Natural killer cell (primary cell): ENCODE measurements around the gene PPP1R27. TPM values are rescaled to one million over a fixed set of nuclear protein-coding genes. Genes with fewer than 3 reads are reported as not detected.

ENCODE experiments used
- ATAC-seq, 3 donors: fragments of 150-1000 bp in 2 of 3; fragments of 200-7000 bp in 1 of 3; cut with Tn5 transposase; 1 replicate in 1 of 3; 2 replicates in 2 of 3; pipeline ENCODE4 v1.10.0; 2021; ENCODE audit warnings: mild to moderate bottlenecking in 2 of 3, moderate library complexity in 2 of 3
- DNase-seq, 2 donors: peaks; one replicate each; pipeline versions ENCODE4 v3.0.0 to v3.0.0-alpha.2; 2013 to 2021; ENCODE audit warnings: mixed read lengths in 1 of 2
- H3K27ac ChIP-seq: one replicate; pipeline ENCODE4 v1.5.1; 2013; ENCODE audit warnings: mild to moderate bottlenecking, low read length
- H3K27me3 ChIP-seq: one replicate; pipeline ENCODE4 v1.6.1; 2013; ENCODE audit warnings: low read length; ENCODE audit not compliant: control insufficient read depth, insufficient read depth
- H3K36me3 ChIP-seq: one replicate; pipeline ENCODE4 v1.6.1; 2013; ENCODE audit warnings: low read length; ENCODE audit not compliant: control insufficient read depth, insufficient read depth
- H3K4me1 ChIP-seq: one replicate; pipeline ENCODE4 v1.6.1; 2013; ENCODE audit warnings: low read length; ENCODE audit not compliant: control insufficient read depth, insufficient read depth
- H3K4me3 ChIP-seq: one replicate; pipeline ENCODE4 v1.5.1; 2013; ENCODE audit warnings: low read length
- H3K9me3 ChIP-seq: one replicate; pipeline ENCODE4 v1.6.1; 2013; ENCODE audit warnings: low read length; ENCODE audit not compliant: control insufficient read depth, insufficient read depth
- H3K27ac Mint-ChIP-seq, 2 donors: one replicate each; pipeline ENCODE4 v1.8.0; 2022; ENCODE audit warnings: mild to moderate bottlenecking in 2 of 2, mixed read lengths in 2 of 2, moderate library complexity in 1 of 2
- H3K27me3 Mint-ChIP-seq, 2 donors: one replicate each; pipeline ENCODE4 v1.8.0; 2022; ENCODE audit warnings: low read depth in 2 of 2, mixed read lengths in 2 of 2
- H3K36me3 Mint-ChIP-seq: one replicate; pipeline ENCODE4 v1.8.0; 2022; ENCODE audit warnings: mixed read lengths
- H3K4me1 Mint-ChIP-seq, 2 donors: one replicate each; pipeline ENCODE4 v1.8.0; 2022; ENCODE audit warnings: mixed read lengths in 2 of 2
- H3K4me3 Mint-ChIP-seq: one replicate; pipeline ENCODE4 v1.8.0; 2022; ENCODE audit warnings: mild to moderate bottlenecking, moderate library complexity, mixed read lengths
- H3K9me3 Mint-ChIP-seq, 2 donors: one replicate each; pipeline ENCODE4 v1.8.0; 2022; ENCODE audit warnings: mixed read lengths in 2 of 2
- CTCF ChIP-seq: fragments of 200-600 bp; IDR thresholded peaks from one replicate; pipeline ENCODE4 v1.8.0; 2022; ENCODE audit warnings: antibody characterized with exemption
- WGBS: methylation state at CpG from one replicate; pipeline ENCODE4 v1.1.7; 2013; ENCODE audit warnings: missing lambda C conversion rate; ENCODE audit not compliant: insufficient coverage; 5-methylcytosine and 5-hydroxymethylcytosine counted together
- intact Hi-C: fragments of 100-400 bp; cut with micrococcal nuclease; formaldehyde crosslinking; loops from one replicate; pipeline ENCODE4 v1.14.2; 2022
- total RNA-seq, 4 donors: library from RNA; stranded (reverse); fragments of 120-200 nt in 1 of 4; gene quantifications; one replicate each; pipeline versions ENCODE4 v1.2.3 to v1.2.4, GENCODE V29; 2013 to 2022

PPP1R27 gene
- total RNA-seq, 3 donors from 2014 or later (not counting 1 experiment from before 2014, with no cell fraction given): not detected

- WGBS: 91% methylated on average over 6 of the region's 6 CpGs
- Histone ChIP-seq H3K27me3 (no peaks in the 10 kb centered on the region), H3K36me3 (peaks cover 18% of the 10 kb centered on the region), H3K4me1 (peaks cover 50% of the 10 kb centered on the region), H3K9me3 (no peaks in the 10 kb centered on the region), H3K27ac (no peak overlapping the region), H3K4me3 (no peak overlapping the region)
- Mint-ChIP-seq H3K4me3 (peak overlapping the region; percentile 72), H3K4me1 (peaks cover 26 to 48% of the 10 kb centered on the region in 2 donors), H3K27ac (peak overlapping the region; percentile 85 to 86), H3K9me3 (no peaks in the 10 kb centered on the region), H3K27me3 (peaks cover 0 to 3% of the 10 kb centered on the region in 2 donors), H3K36me3 (no peaks in the 10 kb centered on the region)
- intact Hi-C loops: no loop called here
- ATAC-seq (no peak), DNase-seq (no peak)
- no peak for TF ChIP-seq CTCF
Measured at GRCh38 chr17:81863123-81863675, 28.3 kb upstream of the PPP1R27 start.

GRCh38 chr17:81860756-81861568 is 26.1 kb upstream of the PPP1R27 start:
- H3K27me3 ChIP-seq: no peaks in the 10 kb centered on the region
- H3K4me3 ChIP-seq: peak overlapping the region; percentile 62
- Mint-ChIP-seq H3K27ac (peak overlapping the region; percentile 96 to 99), H3K9me3 (no peaks in the 10 kb centered on the region), H3K27me3 (peaks cover 0 to 3% of the 10 kb centered on the region in 2 donors), H3K4me3 (peak overlapping the region; percentile 93), H3K36me3 (no peaks in the 10 kb centered on the region), H3K4me1 (peaks cover 20 to 36% of the 10 kb centered on the region in 2 donors)
- peak overlapping the region; percentile 98 for H3K27ac ChIP-seq
- H3K4me1 ChIP-seq: peaks cover 32% of the 10 kb centered on the region
- H3K36me3 ChIP-seq: peaks cover 11% of the 10 kb centered on the region
- intact Hi-C loops: loop anchor here (1.0 to 2.0 kb wide), 2 partner anchors 9 to 28 kb away; partner anchors contain the start of gene MCRIP1
- peak; percentile 83 to 95 (median 84) for ATAC-seq
- TF ChIP-seq CTCF: no peak
- WGBS: under 1% methylated on average over 74 of the region's 74 CpGs
- peak; percentile 100 for DNase-seq
- no peaks in the 10 kb centered on the region for H3K9me3 ChIP-seq

- no peak for TF ChIP-seq CTCF
- Mint-ChIP-seq H3K36me3 (no peaks in the 10 kb centered on the region), H3K4me3 (peak within 1 kb of the TSS; percentile 93), H3K27ac (peak within 1 kb of the TSS; percentile 96 to 99), H3K4me1 (peaks cover 25 to 31% of the 10 kb centered on the region in 2 donors), H3K9me3 (no peaks in the 10 kb centered on the region), H3K27me3 (peaks cover 0 to 3% of the 10 kb centered on the region in 2 donors)
- intact Hi-C loops: loop anchor here (2.0 kb wide), 1 partner anchor 27 kb away; the partner anchor contains the start of gene MCRIP1
- no peak for ATAC-seq
- H3K36me3 ChIP-seq: peaks cover 15% of the 10 kb centered on the region
- no peaks in the 10 kb centered on the region for H3K9me3 ChIP-seq
- no peaks in the 10 kb centered on the region for H3K27me3 ChIP-seq
- H3K27ac ChIP-seq: peak within 1 kb of the TSS; percentile 98
- under 1% methylated on average over 95 of the region's 95 CpGs for WGBS
- DNase-seq: peak in 1 of 2 donors; percentile 36
- peak within 1 kb of the TSS; percentile 65 for H3K4me3 ChIP-seq
- peaks cover 32% of the 10 kb centered on the region for H3K4me1 ChIP-seq
Measured at GRCh38 chr17:81859906-81860755, 25.3 kb upstream of the PPP1R27 start, which contains the start of gene P4HB. P4HB (minus strand) TSS chr17:81860535; CDS start chr17:81860471, 64 bp downstream.
